GDM1 (cell line): ENCODE results near the gene CXCL9.
"Not testable (repeated sequence)": the region's sequence is repeated elsewhere in the genome, so short reads cannot be mapped to it uniquely, and the experiment has no call there.

Source experiments
- DNase-seq: peaks from one replicate; lab custom pipeline; 2025; lab: John Stamatoyannopoulos, UW

Gene CXCL9

GRCh38 chr4:76007089-76007862 lies at the start of gene CXCL9:
Gene CXCL9, minus strand, starts transcription at chr4:76007509. Its CDS starts 60 bp downstream, at chr4:76007449.
- no peak for DNase-seq

DNA sequence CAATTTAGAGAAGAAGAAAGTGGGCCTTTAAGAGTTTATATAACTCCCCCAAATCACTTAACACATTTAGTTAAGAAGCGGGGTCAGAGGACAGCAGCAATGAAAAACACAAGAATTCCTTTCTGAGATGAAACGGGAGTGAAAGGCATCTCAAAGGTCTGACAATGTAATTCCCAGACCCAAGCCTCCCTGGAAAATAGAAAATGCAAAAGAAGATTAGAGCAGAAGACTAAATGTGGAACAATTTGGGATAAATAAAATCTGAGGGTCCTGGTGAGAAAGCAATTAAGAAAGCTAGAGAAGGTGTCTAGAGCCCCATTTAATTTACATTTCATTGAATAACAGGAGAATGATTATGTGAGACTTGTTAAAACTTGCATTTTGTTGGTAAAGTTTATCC lies 48.1 kb upstream of the CXCL9 start:
- no peak for DNase-seq

DNA sequence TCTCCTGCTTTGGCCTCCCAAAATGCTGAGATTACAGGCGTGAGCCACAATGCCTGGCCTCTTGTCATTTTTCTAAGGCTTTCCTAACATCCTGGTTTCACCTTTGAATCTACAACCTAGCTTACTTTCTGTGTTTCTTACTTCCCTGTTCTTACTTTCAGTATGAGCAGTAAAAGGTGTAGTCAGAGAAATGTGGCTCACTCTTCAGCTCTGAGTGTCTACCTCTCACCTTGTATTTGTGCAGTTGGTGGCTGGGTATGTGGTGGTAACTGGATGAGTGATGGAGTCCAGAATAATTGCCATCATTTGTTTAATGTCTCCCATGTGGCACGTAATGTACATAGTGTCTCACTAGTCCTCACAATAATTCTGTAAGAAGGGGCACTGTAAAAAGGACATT lies 47.7 kb upstream of the CXCL9 start:
- no peak for DNase-seq

- no peak for DNase-seq
Observed at GRCh38 chr4:76053730-76054129, 46.4 kb upstream of the CXCL9 start.

DNA sequence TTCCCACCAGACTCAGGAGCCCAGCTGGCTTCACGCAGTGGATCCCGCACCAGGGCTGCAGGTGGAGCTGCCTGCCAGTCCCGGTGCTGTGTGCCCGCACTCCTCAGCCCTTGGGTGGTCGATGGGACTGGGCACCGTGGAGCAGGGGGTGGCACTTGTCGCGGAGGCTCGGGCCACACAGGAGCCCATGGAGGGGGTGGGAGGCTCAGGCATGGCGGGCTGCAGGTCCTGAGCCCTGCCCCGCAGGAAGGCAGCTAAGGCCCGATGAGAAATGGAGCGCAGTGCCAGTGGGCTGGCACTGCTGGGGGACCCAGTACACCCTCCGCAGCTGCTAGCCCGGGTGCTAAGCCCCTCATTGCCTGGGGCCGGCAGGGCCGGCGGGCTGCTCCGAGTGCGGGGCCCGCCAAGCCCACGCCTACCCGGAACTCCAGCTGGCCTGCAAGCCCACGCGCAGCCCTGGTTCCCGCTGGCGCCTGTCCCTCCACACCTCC lies 43.3 kb upstream of the CXCL9 start:
- DNase-seq = not testable (repeated sequence)

DNA sequence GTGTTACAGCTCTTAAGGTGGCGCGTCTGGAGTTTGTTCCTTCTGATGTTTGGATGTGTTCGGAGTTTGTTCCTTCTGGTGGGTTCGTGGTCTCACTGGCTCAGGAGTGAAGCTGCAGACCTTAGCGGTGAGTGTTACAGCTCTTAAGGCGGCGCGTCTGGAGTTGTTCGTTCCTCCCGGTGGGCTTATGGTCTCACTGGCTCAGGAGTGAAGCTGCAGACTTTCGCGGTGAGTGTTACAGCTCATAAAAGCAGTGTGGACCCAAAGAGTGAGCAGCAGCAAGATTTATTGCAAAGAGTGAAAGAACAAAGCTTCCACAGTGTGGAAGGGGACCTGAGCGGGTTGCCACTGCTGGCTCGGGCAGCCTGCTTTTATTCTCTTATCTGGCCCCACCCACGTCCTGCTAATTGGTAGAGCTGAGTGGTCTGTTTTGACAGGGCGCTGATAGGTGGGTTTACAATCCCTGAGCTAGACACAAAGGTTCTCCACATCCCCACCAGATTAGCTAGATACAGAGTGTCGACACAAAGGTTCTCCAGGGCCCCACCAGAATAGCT lies 42.6 kb upstream of the CXCL9 start:
- DNase-seq = not testable (repeated sequence)

DNA sequence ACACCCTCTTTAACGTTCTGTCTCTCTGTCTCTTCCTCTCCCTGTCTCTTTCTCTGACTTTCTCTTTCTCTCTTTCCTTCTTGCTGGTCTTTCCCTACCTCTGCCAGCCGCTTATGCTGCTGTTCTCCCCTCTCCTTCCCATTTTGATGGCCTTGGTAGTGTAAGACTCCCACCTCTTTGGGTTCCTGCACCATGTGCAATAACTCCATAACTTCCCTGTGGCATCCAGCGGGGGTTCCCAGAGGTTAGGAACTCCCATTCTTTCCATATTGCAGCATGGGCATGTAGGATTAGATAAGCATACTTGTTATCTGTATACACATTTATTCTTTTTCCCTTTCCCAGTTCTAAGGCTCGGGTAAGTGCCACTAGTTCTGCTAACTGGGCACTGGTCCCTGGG lies 37.4 kb upstream of the CXCL9 start:
- DNase-seq = not testable (repeated sequence)

- DNase-seq = not testable (repeated sequence)
Observed at GRCh38 chr4:76043306-76043705, 36.0 kb upstream of the CXCL9 start.

DNA sequence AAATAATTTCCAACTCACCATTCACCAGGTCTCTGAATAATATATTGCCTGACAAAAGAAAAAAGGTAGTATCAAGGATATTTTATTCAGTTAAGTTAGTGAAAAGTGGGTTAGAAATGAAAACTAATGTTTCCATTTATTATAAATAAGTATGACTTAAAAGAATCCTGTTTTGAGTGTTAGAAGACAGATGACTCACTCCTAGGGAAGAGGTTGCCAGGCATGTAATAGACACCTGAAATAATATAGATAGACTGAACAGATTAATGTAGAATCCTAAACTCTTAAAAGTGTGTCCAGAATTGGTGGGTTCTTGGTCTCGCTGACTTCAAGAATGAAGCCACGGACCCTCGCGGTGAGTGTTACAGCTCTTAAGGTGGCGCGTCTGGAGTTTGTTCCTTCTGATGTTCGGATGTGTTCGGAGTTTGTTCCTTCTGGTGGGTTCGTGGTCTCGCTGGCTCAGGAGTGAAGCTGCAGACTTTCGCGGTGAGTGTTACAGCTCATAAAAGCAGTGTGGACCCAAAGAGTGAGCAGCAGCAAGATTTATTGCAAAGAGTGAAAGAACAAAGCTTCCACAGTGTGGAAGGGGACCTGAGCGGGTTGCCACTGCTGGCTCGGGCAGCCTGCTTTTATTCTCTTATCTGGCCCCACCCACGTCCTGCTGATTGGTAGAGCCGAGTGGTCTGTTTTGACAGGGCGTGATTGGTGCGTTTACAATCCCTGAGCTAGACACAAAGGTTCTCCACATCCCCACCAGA lies 35.1 kb upstream of the CXCL9 start:
- DNase-seq = not testable (repeated sequence)

DNA sequence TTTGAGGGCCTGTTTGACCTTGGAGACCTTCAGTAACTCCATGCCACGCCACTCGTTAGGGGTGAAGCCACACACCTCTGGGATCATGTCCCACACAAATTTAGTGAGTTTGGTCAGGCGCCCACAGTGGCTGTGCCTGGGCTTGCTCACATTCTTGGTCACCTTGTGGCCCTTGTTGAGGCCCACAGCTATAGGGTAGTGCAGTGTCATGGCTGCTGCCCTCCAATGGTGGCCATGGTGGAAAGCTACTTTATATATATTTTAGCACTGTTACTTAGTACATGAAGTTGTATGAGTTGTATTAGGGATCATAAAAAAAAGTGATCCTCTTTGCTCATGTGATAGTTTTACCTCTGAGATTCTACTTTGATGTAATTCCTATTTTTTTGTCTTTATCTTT lies 29.5 kb upstream of the CXCL9 start:
- DNase-seq = no peak

DNA sequence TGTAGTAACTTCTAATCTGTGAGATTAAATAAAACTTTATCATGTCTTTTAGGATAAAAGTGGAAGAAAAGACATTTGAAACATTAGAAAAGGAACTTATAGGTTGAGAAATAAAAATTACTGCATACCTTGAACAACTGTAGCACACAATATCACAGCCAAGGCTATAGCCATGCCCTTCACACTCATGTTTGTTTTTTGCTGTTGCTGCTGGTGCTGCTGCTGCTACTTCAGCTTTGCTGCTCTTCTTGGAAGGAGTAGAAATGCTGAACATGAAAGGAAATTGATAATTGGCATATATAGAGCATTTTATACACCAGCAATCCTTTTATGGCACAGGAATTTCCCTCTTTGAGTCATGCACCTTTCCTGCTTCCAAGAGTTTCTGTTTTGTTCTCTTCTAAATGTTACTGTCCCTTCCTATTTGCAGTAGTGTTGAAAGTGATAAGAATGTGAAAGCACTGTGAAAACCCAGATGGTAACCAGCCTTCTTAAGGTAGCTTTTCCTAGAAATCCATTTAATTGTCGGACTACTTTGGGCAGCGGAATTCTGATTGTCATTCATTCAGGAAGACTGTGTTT lies 28.6 kb upstream of the CXCL9 start, which contains the start of gene CXCL11:
Gene CXCL11, minus strand, starts transcription at position 272 of the 582 bp plus-strand sequence. Its CDS starts 83 bp downstream, at position 189.
- no peak for DNase-seq

- no peak for DNase-seq
Observed at GRCh38 chr4:76035141-76035540, 27.8 kb upstream of the CXCL9 start.

DNA sequence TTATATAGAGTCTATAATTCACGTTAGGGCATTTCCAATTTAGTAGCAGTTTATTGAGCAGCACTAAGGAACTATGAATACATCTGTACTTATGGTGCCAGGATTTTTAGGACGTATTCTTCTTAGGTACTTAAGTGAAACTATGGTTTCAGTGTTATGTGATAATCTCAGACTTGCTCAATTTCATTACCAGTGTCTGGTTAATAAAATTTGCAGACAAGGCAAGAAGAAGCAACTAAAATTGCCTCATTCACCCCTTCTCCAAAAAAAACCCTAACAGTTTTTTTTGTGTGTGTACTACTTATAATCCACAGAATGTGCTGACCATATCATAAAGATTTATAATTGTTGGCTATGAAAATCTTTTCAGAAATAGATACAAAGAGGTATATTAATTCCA lies 22.0 kb upstream of the CXCL9 start:
- DNase-seq = no peak

GRCh38 chr4:76028350-76028765 lies 21.0 kb upstream of the CXCL9 start:
- DNase-seq = no peak

- no peak for DNase-seq
Observed at GRCh38 chr4:76024065-76024464, 16.8 kb upstream of the CXCL9 start.

GRCh38 chr4:76023389-76023788 lies 16.1 kb upstream of the CXCL9 start, which contains the start of gene CXCL10:
Gene CXCL10, minus strand, starts transcription at chr4:76023497. Its CDS starts 66 bp downstream, at chr4:76023431.
- DNase-seq = no peak

DNA sequence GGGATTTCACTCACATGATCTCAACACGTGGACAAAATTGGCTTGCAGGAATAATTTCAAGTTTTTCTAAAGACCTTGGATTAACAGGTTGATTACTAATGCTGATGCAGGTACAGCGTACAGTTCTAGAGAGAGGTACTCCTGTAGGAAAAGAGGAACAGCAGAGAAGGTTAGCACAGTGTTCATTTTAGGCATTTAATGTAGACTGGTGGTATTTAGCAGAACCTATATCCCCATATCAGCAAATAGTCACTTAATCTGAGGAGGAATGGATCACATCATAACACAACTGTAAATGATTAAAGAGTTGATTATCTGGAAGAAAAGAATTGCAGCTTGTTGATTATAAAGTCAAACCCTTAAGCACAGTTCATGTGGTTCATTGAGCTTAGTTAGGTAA lies 15.4 kb upstream of the CXCL9 start:
- no peak for DNase-seq

GRCh38 chr4:76022031-76022430 lies 14.7 kb upstream of the CXCL9 start:
- no peak for DNase-seq

- no peak for DNase-seq
Observed at GRCh38 chr4:76017056-76017686, 9.9 kb upstream of the CXCL9 start.

- no peak for DNase-seq
Observed at GRCh38 chr4:76016393-76016792, 9.1 kb upstream of the CXCL9 start.

- no peak for DNase-seq
Observed at GRCh38 chr4:76013540-76013939, 6.2 kb upstream of the CXCL9 start.

- DNase-seq = no peak
Observed at GRCh38 chr4:76012388-76012801, 5.1 kb upstream of the CXCL9 start.
